Activated CD4-positive, alpha-beta T cell treated with anti-CD3 and anti-CD28 coated beads, Interleukin-2, Interleukin-6, amounts not matched to agents 100 ng/mL and 50 ng/mL, durations not matched to agents 16 hours and 8 hours (primary cell): ENCODE measurements around the gene SLC5A2.
"Not testable (repeated sequence)": the region's sequence is repeated elsewhere in the genome, so short reads cannot be mapped to it uniquely, and the experiment has no call there.

ENCODE experiments used
- DNase-seq: peaks from one replicate; pipeline ENCODE4 v3.0.0-alpha.2; 2020

Gene SLC5A2

DNA sequence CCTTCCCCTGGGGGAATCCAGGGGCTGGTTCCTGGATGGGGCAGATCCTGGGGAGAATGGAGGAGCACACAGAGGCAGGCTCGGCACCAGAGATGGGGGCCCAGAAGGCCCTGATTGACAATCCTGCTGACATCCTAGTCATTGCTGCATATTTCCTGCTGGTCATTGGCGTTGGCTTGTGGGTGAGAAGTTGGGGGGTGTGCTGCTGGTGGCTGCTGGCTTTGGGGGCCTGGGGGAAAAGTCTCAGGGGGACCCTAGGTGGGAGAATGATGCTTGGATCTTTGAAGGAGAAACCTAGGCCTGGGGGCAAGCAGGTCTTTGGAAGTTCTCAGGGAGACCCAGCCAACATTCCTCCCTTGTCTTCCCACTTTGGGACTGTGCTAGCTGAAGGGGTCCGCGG is at the start of gene SLC5A2:
Gene SLC5A2, plus strand, starts transcription at position 43 of the 400 bp plus-strand sequence. Its CDS starts 14 bp downstream, at position 57.
- no peak for DNase-seq

DNA sequence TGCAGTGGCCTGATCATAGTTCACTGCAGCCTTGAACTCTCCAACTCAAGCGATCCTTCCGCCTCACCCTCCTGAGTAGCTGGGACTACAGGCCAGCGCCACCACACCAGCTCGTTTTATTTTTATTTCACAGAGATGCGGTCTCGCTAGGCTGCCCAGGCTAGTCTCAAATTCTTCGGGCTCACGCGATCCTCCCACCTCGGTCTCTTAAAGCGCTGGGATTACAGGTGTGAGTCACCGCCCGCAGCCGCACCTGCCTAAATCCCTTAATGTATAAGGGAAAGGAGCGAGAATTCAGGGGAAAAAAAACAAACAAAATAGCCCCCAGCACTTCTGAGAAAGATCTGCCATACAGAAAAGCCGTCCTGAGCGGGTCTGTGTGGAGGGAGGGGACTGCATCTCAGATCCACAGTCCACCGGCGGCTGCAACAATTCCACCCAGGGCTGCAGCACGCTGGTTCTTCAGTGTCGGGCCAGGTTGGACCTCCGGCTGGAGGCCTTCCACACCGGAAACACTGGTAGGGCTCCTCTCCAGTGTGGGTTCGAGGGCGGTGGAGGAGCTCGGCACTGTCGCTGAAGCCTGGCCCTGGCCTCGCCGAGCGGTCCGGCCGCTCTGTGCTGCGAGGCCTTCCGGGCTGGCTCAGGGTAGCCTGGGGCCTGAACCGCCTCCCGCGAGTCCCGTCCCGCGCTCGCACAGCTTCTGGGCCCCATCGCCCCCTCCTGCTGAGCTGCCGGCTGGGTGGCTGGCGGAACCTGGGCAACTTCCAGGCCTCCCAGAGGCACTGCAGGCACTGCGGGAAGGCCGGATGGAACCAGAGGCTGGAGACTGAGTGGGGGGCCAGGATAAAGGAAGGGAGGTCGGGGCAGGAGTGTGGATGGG is 47.3 kb upstream of the SLC5A2 start:
- no peak for DNase-seq

DNA sequence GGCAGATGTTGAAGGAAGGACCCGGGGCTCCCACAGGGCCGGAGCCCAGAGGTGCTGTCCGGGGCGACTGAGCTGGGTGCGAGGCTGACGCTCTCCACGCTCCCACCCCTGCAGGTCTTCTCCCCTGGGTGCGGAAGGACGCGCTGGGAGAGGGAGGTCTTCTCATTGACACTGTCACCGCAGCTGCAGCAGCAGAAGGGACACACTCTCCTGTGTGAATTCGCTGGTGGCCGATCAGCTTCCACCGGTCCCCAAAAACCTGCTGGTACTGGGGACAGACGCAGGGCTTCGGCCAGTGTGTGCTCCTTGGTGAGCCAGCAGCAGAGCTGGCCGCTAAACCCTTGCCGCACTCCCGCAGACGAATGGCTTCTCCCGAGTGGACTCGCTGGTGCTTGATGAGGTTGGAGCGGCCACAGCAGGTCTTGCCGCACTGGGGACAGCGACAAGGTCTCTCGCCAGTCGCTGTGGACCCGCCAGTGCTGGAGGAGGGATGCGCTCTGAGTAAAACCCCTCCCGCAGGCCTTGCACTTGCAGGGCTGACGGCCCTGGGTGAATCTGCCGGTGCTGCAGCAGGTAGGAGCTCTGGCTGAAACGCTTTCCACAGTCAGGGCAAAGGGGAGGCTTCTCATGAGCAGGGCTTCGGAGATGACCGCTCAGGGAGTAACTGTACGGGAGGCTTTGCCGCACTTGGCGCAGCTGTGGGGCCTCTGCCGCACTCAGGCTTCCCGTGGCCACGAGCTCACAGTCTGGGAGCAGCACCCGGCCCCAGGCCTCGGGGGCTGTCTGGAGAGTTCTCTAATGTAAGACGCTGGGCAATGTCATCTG is 46.5 kb upstream of the SLC5A2 start:
- no peak for DNase-seq

DNA sequence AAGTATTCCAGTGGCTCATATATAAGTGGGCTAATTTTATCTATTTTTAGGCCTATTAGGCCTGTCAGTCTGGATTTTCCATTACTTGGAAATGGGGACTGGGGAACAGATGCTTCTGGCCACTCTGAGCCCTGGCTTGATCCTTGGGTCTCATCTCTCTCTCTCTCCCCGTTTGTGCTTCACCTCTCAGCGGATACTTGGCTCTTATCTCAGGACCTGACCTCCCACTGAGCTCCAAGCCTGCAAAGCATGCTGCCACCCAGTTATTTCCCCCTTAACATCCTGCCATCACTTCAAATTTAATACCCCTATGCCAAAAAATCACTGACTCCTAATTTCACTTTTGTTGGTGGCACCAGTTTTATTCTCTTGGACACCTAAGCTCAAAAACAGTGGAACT is 44.5 kb upstream of the SLC5A2 start:
- DNase-seq: no peak

DNA sequence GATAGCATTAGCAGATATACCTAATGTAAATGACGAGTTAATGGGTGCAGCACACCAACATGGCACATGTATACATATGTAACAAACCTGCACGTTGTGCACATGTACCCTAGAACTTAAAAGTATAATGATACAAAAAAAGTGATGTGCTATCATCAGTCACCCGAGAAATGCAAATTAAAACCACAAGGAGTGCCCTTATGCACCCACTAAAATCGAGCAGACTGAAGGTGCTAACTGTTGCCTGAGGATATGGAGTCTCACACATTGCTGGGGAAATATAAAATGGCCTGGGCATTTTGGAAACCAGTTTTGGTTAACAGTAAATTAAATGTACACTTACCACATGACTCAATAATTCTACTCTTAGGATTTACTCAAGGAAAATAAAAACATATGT is 43.9 kb upstream of the SLC5A2 start:
- DNase-seq: not testable (repeated sequence)

DNA sequence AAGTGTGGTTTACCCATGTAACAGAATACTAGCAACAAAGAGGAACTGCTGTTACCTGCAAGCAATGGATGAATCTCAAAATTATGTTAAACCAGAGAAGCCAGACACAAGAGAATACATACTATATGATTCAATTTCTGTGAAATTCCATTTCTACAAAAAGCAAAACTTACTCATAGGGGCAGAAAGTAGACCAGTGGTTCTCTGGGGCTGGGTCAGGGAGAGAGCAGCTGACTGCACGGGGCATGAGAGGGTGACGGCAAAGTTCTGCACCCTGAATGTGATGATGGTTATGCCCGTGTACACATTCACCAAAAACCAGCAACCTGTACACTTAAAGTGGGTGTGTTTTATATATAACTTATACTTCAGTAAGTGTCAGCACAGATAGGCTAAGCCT is 43.4 kb upstream of the SLC5A2 start:
- no peak for DNase-seq

DNA sequence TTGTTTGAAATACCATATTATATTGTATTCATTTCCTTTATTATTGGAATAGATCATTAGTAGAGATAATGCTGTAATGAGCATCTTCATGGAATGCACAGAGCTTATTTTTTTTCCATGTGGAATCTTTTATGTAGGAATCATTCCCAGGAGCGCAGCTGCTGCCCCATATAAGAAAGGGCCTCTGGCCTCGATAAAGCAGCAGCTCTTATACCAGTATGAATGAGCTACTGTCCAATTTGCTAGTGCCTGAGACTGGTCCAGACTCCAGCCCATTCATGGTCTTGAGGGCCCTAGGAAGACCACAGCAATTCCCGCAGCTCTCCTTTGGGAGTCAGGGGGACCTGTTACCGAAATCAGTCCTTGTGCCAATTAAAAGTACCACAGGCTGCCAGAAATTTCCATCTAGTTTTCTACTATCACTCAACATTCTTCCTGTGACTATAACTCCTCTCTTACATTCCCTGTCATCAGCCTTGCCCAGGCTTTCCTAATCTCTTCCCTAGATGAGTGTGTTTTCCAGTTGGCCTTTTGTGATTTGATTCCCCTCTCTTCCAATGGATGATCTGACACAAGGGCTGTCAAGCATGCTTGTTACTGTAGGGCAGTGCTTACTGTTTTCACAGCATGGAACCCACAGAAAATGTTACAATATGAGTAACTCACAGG is 42.3 kb upstream of the SLC5A2 start:
- no peak for DNase-seq

DNA sequence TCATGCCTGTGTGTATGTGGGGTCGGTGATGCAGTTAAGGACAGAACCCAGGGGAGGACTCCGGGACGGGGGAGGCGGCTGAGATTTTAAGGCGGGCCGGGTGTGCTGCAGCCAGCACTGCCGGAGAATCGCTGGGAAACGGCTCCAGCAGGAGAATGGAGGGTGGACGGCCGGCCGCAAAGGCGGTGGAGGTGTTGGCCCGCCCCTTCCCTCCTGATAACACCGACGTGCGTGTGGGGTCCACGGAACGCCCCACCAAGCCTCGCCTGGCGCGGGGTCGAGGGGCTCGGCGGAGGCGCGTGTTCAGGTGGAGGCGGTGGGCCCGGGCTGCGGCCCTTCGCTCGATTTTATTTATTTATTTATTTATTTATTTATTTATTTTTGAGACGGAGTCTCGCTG is 41.0 kb upstream of the SLC5A2 start:
- DNase-seq: no peak

DNA sequence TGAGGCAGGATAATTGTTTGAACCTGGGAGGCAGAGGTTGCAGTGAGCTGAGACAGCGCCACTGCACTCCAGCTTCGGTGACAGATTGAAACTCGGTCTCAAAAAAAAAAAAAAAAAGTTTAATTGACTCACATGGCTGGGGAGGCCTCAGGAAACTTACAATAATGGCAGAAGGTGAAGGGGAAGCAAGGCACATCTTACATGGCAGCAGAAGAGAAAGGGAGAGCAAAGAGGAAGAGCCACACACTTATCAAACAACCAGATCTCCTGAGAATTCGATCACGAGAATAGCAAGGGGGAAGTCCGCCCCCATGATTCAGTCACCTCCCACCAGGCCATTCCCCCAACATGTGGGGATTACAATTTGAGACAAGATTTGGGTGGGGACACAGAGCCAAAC is 37.0 kb upstream of the SLC5A2 start:
- DNase-seq: not testable (repeated sequence)

DNA sequence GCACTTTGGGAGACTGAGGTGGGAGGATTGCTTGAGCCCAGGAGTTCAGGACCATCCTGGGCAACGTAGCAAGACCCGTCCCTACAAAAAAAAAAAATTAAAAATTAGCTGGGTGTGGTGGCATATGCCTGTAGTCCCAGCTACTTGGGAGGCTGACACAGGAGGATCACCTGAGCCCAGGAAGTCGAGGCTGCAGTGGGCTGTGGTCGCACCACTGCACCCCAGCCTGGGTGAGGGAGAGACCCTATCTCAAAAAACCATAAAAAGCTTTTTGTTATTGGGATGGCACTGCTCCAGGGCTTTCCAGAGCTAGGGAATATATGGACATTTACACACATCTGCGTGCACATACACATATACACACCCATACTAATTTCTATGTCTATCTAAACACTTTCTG is 31.7 kb upstream of the SLC5A2 start:
- DNase-seq: no peak

DNA sequence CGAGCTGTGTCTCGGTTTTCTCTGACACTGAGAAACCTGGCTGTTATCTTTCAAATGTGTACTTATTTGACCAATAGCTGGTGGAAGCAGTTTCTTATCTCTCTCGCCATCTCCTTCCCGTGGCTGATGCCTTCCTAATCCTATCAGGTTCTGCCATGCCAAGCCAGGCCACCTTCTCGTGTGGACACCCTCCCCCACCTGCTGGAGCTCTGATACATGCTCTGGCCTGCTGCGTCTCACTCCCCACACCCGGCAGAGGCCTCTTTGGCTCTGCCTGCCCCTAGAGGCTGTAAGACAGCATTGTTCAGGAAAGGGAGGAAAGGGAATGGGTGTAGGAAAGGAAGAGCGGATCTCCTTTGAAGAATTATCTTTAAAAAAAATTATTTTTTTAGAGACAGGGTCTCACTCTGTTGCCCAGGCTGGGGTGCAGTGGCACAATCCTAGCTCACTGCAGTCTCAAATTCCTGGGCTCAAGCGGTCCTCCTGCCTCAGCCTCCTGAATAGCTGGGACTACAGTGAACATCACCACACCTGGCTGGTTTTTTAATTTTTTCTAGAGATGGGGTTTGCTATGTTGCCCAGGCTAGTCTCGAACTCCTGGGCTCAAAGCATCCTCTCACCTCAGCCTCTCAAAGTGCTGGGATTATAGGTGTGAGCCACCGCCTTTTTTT is 31.1 kb upstream of the SLC5A2 start:
- DNase-seq: peak; percentile 42

DNA sequence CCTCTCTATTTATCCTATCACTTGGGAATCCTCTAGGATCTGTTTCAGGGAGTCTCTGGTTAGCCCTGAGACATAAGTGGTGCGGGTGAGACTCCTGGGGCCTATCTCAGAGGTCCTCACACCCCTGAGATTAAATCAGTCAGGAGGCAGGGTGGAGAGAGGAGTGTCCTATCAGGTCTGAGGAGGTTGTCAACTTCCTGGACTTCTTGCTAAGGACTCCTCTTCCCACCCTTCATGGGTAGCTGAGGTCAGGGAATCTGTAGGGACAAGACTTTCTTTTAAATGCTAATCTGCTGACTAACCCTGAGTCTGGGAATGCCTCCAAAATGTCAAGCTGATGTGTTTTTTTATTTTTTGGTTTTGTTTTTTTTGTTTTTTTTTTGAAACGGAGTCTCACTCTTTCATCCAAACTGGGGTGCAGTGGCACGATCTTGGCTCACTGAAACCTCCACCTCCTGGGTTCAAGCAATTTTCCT is 30.3 kb upstream of the SLC5A2 start:
- no peak for DNase-seq

DNA sequence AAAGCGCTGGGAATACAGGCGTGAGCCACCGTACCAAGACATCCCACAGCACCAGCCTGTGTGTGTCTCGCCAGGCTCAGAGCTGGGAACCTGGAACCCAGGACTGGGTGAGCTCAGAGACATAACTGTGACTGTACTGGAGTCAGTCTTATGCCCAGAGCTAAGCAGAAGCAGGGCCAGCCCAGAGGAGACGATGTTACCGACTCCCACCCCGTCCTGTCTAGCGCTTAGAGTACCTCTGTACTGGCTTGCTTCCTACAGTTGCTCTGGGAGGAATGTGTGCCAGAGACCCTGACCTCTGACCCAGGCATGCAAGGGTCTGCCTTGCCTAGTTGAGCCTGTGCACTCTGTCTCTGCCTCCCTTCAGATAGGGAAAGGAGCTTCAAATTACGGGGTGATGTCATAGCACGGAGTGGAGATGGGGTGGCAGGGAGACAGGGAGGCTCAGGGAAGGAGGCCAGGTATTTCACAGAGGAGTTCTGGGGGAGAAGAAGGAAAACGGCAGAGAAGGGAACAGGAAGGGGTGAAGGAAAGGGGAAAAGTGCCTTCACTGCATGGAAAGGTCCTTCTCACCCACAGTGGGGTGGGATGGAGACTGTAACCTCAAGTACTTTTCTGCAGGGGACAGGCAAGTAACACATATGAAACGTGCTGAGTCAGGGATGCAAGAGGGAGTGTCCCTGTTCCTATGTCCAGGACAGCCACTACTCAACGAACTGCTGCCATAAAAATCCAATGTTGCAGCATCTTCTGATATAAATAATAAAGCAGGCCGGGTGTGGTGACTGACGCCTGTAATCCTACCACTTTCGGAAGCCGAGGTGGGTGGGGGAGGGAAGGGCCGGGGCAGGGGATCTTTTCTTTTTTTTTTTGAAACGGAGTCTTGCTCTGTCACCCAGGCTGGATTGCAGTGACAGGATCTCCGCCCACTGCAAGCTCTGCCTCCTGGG is 29.4 kb upstream of the SLC5A2 start:
- no peak for DNase-seq

DNA sequence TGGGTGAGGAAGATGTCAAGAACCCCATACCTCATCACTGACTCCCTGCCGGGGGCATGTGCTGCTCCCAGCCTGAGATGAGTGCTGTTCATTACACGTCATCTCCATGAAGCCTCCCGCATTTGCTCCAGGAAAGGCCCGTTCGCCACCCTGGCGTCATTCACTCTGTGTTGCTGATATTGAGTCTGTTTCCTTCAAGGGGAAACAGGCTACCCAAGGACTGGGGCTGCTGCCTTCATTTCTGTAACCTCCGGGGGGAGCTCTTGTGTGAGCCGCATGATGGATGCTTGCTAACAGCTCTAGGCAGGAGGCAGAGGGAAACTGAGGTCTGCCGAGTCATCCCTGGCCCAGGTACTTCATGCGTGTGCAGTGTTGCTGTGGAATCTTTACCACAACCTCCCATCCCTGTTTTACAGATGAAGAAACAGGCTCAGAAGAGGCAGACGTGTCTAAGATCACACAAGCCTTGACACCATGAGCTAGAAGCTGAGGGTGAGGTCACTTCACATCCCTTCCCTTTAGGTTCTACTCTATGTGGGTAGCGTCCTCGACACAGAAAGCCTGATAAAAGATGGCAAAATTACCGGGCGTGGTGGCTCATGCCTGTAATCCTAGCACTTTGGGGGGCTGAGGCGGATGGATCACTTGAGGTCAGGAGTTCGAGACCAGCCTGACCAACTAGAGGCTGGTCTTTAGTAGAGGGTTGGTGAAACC is 27.2 kb upstream of the SLC5A2 start:
- DNase-seq: peak; percentile 54

DNA sequence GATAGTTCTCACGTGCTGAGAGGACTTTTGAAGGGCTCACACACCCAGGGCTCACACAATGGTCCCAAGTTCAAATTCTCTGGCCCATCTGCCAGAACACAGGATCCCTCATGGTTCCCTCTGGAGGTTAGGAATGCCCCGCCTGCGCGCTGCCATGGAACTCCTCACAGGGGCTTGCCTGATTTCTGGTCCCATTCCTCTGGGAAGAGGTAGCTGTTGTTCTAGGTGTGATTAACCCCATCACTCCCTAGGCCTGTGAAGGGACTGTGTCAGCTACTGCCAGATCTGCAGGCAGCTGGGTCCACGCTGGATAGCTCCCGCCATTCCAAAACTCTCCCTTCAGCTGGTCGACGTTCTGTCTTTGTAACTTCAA is 25.9 kb upstream of the SLC5A2 start:
- DNase-seq: no peak

DNA sequence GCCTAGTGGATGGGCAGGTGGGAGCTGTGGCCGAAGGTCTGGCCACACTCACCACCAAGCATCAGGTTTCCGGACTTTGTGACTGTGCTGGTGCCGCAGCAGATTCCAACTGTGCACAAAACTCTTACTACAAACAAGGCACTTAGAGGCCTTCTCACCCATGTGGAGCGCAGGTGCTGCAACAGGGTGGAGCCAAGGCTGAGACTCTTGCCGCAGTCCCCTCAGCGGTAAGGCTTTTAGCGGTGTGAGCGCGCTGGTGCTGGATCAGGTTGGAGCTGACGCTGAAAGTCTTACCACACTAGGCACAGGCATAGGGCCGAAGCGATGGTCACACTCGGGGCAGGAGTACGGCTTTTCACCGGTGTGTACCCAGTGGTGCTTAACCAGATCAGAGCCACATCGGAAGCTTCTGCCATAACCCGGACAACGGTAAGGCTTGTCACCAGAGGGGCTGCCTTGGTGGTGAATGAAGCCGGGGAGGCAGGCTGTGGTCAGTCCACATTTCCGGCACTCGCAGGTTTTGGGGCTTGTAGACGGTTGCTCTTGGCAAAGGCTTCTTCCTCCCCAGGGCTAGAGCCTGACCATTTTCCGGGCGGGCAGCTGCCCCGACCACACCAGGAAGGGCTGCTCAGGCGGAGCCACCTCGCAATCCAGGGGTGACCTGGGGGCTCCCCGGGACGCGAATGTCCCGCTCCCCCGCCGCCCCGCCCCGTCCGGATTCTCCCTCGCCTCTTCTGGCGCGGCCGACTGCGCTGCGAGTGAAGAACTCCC is 24.7 kb upstream of the SLC5A2 start:
- peak; percentile 73 for DNase-seq

DNA sequence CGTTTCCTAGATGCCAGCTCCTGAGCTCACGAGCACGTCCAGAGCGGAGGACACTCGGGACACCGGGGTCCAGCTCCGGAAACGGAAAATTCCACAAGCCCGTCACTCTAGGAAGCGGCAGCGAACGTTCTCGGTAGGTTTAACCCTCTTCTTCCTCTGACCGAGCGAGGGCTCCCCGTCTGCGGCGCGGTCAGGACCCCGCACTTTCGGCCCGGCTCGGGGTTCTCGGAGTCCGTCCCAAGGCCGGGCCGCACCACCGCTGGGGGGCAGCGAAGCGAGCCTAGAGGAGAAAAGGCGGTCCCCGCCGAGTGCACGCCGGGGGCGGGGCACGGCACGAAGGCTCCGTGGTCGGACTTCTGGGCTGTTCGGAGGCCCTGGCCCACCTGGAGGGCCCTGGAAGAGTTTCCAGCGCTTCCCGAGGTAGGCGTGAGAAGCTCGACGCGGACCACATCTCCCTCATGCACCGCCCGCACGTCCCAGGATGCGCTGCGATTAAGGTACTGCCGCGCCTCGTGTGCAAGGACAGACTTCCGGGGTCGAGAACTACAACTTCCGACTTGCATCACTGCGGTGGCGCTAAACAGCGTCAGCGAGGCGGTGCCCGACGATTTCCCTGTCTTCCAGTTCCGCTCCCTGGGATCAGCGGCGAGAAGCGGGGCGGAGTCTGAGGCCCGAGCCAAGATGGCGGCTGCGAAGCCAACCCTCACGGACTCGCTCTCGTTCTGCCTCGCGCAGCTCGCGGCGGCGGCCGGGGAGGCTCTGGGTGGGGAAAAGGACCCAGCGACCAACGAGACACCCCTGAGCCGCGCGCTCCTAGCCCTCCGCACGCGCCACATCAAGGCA is 23.9 kb upstream of the SLC5A2 start, which contains the start of gene ARMC5:
Gene ARMC5, plus strand, starts transcription at position 658 of the 843 bp plus-strand sequence. Its CDS starts 24 bp downstream, at position 682.
- DNase-seq: peak; percentile 98

DNA sequence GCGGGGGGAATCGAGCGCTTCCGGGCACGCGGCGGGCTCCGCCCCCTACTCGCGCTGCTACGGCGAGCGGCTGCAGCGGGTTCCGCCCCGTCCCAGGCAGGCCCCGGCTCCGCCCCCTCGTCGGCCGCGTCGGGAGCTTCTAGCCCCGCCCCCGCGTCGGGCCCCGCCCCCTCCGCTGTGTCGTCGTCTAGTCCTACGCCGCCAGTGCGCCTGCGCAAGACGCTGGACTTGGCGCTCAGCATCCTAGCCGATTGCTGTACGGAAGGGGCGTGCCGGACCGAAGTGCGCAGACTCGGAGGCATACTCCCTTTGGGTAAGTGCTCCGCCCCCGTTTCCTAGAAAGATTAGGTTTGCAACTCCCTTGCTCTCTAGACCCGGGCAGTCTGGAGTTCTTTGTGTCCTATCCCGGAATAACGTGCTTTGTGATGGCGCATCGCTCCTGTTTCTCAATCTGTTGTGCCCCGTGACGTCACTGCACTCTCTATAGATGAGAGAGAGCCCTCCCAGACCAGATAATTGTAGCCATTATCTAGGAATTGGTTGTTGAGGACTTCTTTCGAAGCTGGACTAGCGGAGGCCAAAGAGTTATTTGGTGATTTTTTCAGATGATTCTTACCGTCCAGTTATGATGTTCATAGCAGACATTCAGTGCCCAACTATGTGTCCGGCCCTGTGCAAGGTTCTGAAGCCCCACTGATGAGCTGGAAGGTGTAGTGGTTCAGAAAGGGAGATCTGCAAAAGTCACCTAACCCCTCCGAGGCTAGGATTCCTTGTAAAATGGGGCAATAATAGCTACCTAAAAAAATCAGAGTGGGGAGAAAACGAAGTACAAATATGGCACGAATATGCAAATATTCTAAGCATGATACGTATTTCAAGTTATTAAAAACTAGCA is 23.0 kb upstream of the SLC5A2 start:
- peak; percentile 100 for DNase-seq
